SK-N-SH treated with all-trans-retinoic acid at 6 μM for 48 hours (cell line): ENCODE measurements around the gene LHFPL6.

ENCODE experiments used
- BACH2 ChIP-seq: fragments of 250-450 bp; sonication (Bioruptor Pico); IDR thresholded peaks from 2 replicates; pipeline ENCODE4 v1.9.0; 2021; ENCODE audit warnings: mild to moderate bottlenecking, borderline replicate concordance
- ESRRG ChIP-seq: fragments of 250-450 bp; sonication (Bioruptor Pico); IDR thresholded peaks from 2 replicates; pipeline ENCODE4 v1.6.1; 2021; ENCODE audit warnings: mild to moderate bottlenecking
- GLIS3 ChIP-seq: fragments of 250-450 bp; sonication (Bioruptor Pico); IDR thresholded peaks from 2 replicates; pipeline ENCODE4 v1.5.0; 2020; ENCODE audit warnings: mild to moderate bottlenecking, moderate library complexity
- OSR1 ChIP-seq: fragments of 250-450 bp; sonication (Bioruptor Pico); IDR thresholded peaks from 2 replicates; pipeline ENCODE4 v1.8.0; 2022; ENCODE audit warnings: moderate library complexity, mild to moderate bottlenecking, inconsistent platforms
- RARB ChIP-seq: fragments of 250-450 bp; sonication (Bioruptor Pico); IDR thresholded peaks from 2 replicates; pipeline ENCODE4 v1.8.0; 2021; ENCODE audit warnings: mild to moderate bottlenecking, moderate library complexity
- ZC3H10 ChIP-seq: fragments of 250-450 bp; sonication (Bioruptor Pico); IDR thresholded peaks from 2 replicates; pipeline ENCODE4 v1.5.1; 2021; ENCODE audit warnings: mild to moderate bottlenecking, moderate library complexity
- ZFP3 ChIP-seq: fragments of 250-450 bp; sonication (Bioruptor Pico); IDR thresholded peaks from 2 replicates; pipeline ENCODE4 v1.5.0; 2020; ENCODE audit warnings: mild to moderate bottlenecking, moderate library complexity
- ZFP30 ChIP-seq: fragments of 450-650 bp; formaldehyde crosslinking; IDR thresholded peaks from 2 replicates; pipeline ENCODE4 v1.5.0; 2022; ENCODE audit warnings: mild to moderate bottlenecking, moderate library complexity
- ZNF8 ChIP-seq: fragments of 450-650 bp; formaldehyde crosslinking; IDR thresholded peaks from 2 replicates; pipeline ENCODE4 v1.5.0; 2020; ENCODE audit warnings: mild to moderate bottlenecking, moderate library complexity
- TF ChIP-seq, protein P1 (sequence below): fragments of 250-450 bp; sonication (Bioruptor Pico); IDR thresholded peaks from 2 replicates; pipeline ENCODE4 v1.5.1; 2020; ENCODE audit warnings: low read depth, mild to moderate bottlenecking, moderate library complexity
- TF ChIP-seq, protein P2 (sequence below): fragments of 250-450 bp; sonication (Bioruptor Pico); IDR thresholded peaks from 2 replicates; pipeline ENCODE4 v1.8.0; 2020; ENCODE audit warnings: mild to moderate bottlenecking, moderate library complexity, borderline replicate concordance
- TF ChIP-seq, protein P3 (sequence below): fragments of 250-450 bp; sonication (Bioruptor Pico); IDR thresholded peaks from 2 replicates; pipeline ENCODE4 v1.5.1; 2021; ENCODE audit warnings: mild to moderate bottlenecking, moderate library complexity

DNA sequence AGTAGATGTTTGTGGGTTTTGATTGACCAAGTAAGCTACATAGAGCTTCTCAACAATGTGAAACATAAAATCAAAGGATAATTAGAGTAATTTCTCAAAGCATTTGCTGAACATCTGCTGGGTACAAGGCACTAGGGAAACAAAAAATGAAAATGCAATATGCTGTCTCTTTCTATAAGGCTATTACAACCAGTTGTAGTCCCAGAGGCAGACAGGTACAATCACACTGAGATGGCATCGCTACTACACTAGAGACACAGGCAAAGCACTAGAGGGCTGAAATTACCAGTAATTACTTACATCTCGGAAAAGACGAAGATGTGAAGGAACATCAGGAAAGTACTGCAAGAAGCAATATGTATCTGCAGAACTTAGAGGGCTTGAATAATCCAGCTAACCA, 133.3 kb downstream of the LHFPL6 start:
- TF ChIP-seq RARB (no peak), ZFP3 (CRISPR knock-in tag) (no peak), ZC3H10 (CRISPR knock-in tag) (no peak), ZFP30 (CRISPR knock-in tag) (no peak), GLIS3 (CRISPR knock-in tag) (no peak), BACH2 (CRISPR knock-in tag) (no peak), ZNF8 (CRISPR knock-in tag) (no peak), OSR1 (CRISPR knock-in tag) (no peak), ESRRG (CRISPR knock-in tag) (no peak)
- TF ChIP-seq, protein P1, sequence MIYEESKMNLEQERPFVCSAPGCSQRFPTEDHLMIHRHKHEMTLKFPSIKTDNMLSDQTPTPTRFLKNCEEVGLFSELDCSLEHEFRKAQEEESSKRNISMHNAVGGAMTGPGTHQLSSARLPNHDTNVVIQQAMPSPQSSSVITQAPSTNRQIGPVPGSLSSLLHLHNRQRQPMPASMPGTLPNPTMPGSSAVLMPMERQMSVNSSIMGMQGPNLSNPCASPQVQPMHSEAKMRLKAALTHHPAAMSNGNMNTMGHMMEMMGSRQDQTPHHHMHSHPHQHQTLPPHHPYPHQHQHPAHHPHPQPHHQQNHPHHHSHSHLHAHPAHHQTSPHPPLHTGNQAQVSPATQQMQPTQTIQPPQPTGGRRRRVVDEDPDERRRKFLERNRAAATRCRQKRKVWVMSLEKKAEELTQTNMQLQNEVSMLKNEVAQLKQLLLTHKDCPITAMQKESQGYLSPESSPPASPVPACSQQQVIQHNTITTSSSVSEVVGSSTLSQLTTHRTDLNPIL (CRISPR knock-in tag), result no peak
- TF ChIP-seq, protein P2, sequence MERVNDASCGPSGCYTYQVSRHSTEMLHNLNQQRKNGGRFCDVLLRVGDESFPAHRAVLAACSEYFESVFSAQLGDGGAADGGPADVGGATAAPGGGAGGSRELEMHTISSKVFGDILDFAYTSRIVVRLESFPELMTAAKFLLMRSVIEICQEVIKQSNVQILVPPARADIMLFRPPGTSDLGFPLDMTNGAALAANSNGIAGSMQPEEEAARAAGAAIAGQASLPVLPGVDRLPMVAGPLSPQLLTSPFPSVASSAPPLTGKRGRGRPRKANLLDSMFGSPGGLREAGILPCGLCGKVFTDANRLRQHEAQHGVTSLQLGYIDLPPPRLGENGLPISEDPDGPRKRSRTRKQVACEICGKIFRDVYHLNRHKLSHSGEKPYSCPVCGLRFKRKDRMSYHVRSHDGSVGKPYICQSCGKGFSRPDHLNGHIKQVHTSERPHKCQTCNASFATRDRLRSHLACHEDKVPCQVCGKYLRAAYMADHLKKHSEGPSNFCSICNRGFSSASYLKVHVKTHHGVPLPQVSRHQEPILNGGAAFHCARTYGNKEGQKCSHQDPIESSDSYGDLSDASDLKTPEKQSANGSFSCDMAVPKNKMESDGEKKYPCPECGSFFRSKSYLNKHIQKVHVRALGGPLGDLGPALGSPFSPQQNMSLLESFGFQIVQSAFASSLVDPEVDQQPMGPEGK (CRISPR knock-in tag), result no peak
- TF ChIP-seq, protein P3, sequence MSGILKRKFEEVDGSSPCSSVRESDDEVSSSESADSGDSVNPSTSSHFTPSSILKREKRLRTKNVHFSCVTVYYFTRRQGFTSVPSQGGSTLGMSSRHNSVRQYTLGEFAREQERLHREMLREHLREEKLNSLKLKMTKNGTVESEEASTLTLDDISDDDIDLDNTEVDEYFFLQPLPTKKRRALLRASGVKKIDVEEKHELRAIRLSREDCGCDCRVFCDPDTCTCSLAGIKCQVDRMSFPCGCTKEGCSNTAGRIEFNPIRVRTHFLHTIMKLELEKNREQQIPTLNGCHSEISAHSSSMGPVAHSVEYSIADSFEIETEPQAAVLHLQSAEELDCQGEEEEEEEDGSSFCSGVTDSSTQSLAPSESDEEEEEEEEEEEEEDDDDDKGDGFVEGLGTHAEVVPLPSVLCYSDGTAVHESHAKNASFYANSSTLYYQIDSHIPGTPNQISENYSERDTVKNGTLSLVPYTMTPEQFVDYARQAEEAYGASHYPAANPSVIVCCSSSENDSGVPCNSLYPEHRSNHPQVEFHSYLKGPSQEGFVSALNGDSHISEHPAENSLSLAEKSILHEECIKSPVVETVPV (CRISPR knock-in tag), result no peak
